ENCODE measurements around the gene RAI2.

GRCh38 chrX:17750436-17750835 lies 110.7 kb downstream of the RAI2 start:
- no peak for TF ChIP-seq EZH2 (IDR thresholded peaks at IDR 0.05)
- TF ChIP-seq POLR2AphosphoS5 (IDR thresholded peaks at IDR 0.05; ENCODE audit: borderline replicate concordance, low read depth, low read length) = no peak
- no peak for TF ChIP-seq FOXP2 (optimal IDR thresholded peaks at IDR 0.05; ENCODE audit: control extremely low read depth, extremely low read length, insufficient read depth)
